Measurements from ENCODE around the gene CASKIN2. TPM values are rescaled to one million over a fixed set of nuclear protein-coding genes. Genes with fewer than 3 reads are reported as not detected.

Gene CASKIN2
- total RNA-seq, 1 donor from 2014 or later: 50.6 TPM

- Mint-ChIP-seq H3K4me1 (ENCODE audit: low read depth) (peaks cover 26% of the 10 kb centered on the region), H3K36me3 (ENCODE audit: insufficient read depth) (peaks cover 8% of the 10 kb centered on the region), H3K27ac (no peak overlapping the region), H3K4me3 (ENCODE audit: low read depth) (peak overlapping the region; percentile 83), H3K27me3 (no peaks in the 10 kb centered on the region), H3K9me3 (ENCODE audit: low read depth) (no peaks in the 10 kb centered on the region)
- DNase-seq (ENCODE audit: low spot score, unreplicated experiment): no peak
- no peak for TF ChIP-seq CTCF (IDR thresholded peaks at IDR 0.05; ENCODE audit: unreplicated experiment)
Measured at GRCh38 chr17:75513641-75514000, 1.7 kb downstream of the CASKIN2 start.

GRCh38 chr17:75512926-75513640, 2.3 kb downstream of the CASKIN2 start:
- Mint-ChIP-seq H3K27ac (no peak overlapping the region), H3K4me1 (ENCODE audit: low read depth) (peaks cover 24% of the 10 kb centered on the region), H3K36me3 (ENCODE audit: insufficient read depth) (peaks cover 7% of the 10 kb centered on the region), H3K4me3 (ENCODE audit: low read depth) (peak overlapping the region; percentile 83), H3K27me3 (no peaks in the 10 kb centered on the region), H3K9me3 (ENCODE audit: low read depth) (no peaks in the 10 kb centered on the region)
- no peak for TF ChIP-seq CTCF (IDR thresholded peaks at IDR 0.05; ENCODE audit: unreplicated experiment)
- no peak for DNase-seq (ENCODE audit: low spot score, unreplicated experiment)

GRCh38 chr17:75511610-75512575, 3.4 kb downstream of the CASKIN2 start:
- TF ChIP-seq CTCF (IDR thresholded peaks at IDR 0.05; ENCODE audit: unreplicated experiment): no peak
- no peaks in the 10 kb centered on the region for H3K27me3 Mint-ChIP-seq
- H3K36me3 Mint-ChIP-seq (ENCODE audit: insufficient read depth): peaks cover 2% of the 10 kb centered on the region
- no peak overlapping the region for H3K27ac Mint-ChIP-seq
- peaks cover 13% of the 10 kb centered on the region for H3K4me1 Mint-ChIP-seq (ENCODE audit: low read depth)
- DNase-seq (ENCODE audit: low spot score, unreplicated experiment): no peak
- no peak overlapping the region for H3K4me3 Mint-ChIP-seq (ENCODE audit: low read depth)
- H3K9me3 Mint-ChIP-seq (ENCODE audit: low read depth): no peaks in the 10 kb centered on the region

- no peak overlapping the region for H3K27ac Mint-ChIP-seq
- H3K9me3 Mint-ChIP-seq (ENCODE audit: low read depth): no peaks in the 10 kb centered on the region
- no peak overlapping the region for H3K4me3 Mint-ChIP-seq (ENCODE audit: low read depth)
- peaks cover 13% of the 10 kb centered on the region for H3K4me1 Mint-ChIP-seq (ENCODE audit: low read depth)
- peaks cover 2% of the 10 kb centered on the region for H3K36me3 Mint-ChIP-seq (ENCODE audit: insufficient read depth)
- no peaks in the 10 kb centered on the region for H3K27me3 Mint-ChIP-seq
- TF ChIP-seq CTCF (IDR thresholded peaks at IDR 0.05; ENCODE audit: unreplicated experiment): no peak
- DNase-seq (ENCODE audit: low spot score, unreplicated experiment): no peak
Measured at GRCh38 chr17:75511270-75511609, 4.1 kb downstream of the CASKIN2 start.

GRCh38 chr17:75509528-75510258, 5.6 kb downstream of the CASKIN2 start:
- H3K27me3 Mint-ChIP-seq: no peaks in the 10 kb centered on the region
- H3K9me3 Mint-ChIP-seq (ENCODE audit: low read depth): no peaks in the 10 kb centered on the region
- H3K27ac Mint-ChIP-seq: no peak overlapping the region

More at GRCh38 chr17:75509528-75510258, 5.6 kb downstream of the CASKIN2 start:
- Mint-ChIP-seq H3K4me3 (ENCODE audit: low read depth) (no peak overlapping the region), H3K4me1 (ENCODE audit: low read depth) (peaks cover 13% of the 10 kb centered on the region), H3K36me3 (ENCODE audit: insufficient read depth) (peaks cover 8% of the 10 kb centered on the region)
- no peak for TF ChIP-seq CTCF (IDR thresholded peaks at IDR 0.05; ENCODE audit: unreplicated experiment)
- no peak for DNase-seq (ENCODE audit: low spot score, unreplicated experiment)

All from progenitor cell of endocrine pancreas (in vitro differentiated cells).